ENCODE data around the gene LTB4R.

Gene LTB4R

DNA sequence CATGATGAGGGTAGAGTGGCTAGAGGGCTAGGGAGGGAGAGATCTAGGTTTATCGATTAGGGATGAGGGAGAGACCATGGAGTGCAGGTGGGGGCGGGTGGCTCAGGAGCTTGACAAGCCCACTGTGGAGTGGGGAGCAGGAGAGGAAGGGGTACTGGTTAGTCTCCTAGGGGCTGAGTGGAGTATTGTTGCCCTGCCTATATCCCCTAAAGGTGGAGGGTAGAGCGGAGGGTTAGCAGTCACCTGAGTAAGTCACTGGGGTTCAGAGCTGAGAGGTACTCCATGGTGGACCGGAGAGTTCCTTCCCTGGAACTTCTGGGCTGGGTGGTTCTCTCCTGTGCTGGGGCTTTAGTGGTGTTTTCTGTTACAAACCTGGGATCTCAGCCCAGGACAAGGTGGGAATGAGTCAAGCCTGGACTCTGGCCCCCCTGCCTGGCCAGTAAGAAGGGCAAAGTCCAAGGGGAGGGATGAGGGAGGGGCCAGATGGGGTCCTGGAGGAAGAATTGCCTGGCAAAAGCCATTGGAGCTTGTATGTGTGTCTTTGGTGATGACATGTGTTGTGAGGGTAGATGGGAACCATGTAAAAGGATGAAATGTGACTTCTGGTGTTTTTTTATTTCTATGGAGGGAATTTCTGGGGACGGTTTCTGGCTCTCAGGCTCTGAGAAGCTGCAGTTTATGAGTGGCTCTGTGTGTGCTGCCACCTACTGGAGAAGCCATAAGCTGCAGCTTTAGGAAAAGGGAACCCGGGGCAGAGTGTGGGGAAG lies 3.5 kb upstream of the LTB4R start, which contains the start of gene CIDEB:
Gene CIDEB (minus strand): TSS at position 403 of the 767 bp plus-strand sequence. CDS start 119 bp downstream, at position 284.
- no peak within 1 kb of the TSS for H3K27ac ChIP-seq
- TF ChIP-seq, protein P1, sequence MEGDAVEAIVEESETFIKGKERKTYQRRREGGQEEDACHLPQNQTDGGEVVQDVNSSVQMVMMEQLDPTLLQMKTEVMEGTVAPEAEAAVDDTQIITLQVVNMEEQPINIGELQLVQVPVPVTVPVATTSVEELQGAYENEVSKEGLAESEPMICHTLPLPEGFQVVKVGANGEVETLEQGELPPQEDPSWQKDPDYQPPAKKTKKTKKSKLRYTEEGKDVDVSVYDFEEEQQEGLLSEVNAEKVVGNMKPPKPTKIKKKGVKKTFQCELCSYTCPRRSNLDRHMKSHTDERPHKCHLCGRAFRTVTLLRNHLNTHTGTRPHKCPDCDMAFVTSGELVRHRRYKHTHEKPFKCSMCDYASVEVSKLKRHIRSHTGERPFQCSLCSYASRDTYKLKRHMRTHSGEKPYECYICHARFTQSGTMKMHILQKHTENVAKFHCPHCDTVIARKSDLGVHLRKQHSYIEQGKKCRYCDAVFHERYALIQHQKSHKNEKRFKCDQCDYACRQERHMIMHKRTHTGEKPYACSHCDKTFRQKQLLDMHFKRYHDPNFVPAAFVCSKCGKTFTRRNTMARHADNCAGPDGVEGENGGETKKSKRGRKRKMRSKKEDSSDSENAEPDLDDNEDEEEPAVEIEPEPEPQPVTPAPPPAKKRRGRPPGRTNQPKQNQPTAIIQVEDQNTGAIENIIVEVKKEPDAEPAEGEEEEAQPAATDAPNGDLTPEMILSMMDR (conservative IDR thresholded peaks at IDR 0.05), result peak; percentile 94
- no peak for TF ChIP-seq ZFX (IDR thresholded peaks at IDR 0.05)

DNA sequence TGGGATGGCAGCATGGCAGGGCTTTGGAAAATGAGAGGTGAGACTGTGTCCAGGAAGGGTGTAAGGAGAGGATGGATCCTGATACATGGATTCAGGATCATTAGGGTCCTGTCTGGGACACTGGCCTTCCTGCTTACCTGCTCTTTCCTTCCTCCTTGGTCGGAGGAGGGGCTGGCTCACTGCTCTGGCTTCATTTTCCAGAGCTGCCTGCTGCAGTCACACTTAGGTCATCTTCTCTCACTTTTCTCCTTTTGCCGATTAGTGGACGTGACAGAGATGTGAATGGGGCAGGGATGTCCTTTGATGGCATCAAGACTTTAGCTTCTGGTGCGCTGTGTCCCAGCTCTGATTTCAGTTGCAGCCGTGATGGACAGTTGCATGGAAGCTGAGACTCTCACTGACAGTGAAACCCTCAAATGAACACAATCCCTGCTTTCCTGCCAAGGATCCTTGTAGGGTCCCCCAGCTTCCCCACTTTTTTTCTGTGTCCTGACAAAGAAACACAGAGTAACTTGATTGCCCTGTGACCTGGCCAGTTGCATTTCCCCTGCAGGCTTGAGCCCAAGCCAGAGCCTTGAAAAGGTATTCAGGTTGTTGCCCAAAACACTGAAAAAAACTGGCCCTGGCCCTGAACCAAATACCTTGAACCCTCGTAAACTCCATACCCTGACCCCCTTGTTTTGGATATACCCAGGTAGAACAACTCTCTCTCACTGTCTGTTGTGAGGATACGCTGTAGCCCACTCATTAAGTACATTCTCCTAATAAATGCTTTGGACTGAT lies 2.8 kb upstream of the LTB4R start:
- H3K27ac ChIP-seq, result no peak overlapping the region
- TF ChIP-seq, protein P1 (conservative IDR thresholded peaks at IDR 0.05), result peak; percentile 78
- no peak for TF ChIP-seq ZFX (IDR thresholded peaks at IDR 0.05)

DNA sequence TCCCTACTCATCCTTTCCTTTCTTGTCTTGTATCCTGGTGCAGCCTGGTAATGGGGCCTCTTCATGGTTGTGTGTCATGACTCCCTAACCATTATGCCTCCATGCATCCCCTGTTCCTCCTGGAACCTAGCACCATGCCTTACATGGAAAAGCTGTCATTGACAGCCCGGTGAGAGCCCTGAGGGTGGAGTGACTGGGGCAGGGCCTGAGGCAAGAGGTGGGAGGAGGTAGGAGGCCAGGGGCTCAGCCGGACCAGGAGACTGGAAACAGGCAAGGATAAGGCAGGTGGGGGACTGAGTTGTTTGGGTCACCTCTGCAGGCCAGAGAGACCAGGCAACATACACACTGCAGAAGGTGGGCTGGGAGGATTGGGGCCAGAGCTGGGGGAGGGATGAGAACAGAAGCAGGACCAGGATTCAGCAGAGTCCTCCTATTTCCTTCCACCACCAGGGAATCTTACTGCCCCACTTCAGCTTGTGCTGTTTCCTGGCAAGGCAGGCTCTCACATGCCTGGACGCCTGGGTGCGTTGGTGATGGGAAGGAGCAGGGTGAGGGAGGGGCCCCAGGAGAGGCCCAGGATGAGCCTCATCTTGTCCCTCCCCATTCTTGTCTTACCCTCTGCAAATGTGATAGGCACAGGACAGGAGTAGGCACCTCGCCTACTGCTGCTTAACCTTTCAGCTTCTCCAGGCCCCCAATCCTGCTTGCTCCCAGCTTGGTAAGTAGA lies 1.6 kb upstream of the LTB4R start, which contains the start of gene LTB4R2:
Gene LTB4R2 (plus strand): TSS at position 603 of the 727 bp plus-strand sequence. CDS start 525 bp downstream, outside the sequence.
- peak within 1 kb of the TSS; percentile 76 for H3K27ac ChIP-seq
- TF ChIP-seq ZFX (IDR thresholded peaks at IDR 0.05), result no peak

DNA sequence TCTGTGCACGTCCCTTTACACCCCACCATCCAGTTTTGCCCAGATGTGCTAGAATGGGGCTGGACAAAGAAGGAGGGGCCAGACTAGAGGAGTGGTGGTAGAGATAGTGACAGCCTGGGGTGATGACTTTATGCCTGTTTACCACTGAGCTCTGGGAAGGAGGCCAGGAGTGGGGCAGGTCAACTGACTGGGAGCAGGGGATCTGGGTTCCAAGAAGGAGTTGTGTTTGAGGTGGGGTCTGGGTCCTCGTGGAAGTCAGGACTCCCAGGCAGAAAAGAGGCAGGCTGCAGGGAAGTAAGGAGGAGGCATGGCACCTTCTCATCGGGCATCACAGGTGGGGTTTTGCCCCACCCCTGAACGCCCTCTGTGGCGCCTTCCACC lies 1.0 kb upstream of the LTB4R start:
- H3K27ac ChIP-seq, result peak overlapping the region; percentile 76
- TF ChIP-seq ZFX (IDR thresholded peaks at IDR 0.05), result no peak
- TF ChIP-seq, protein P1 (conservative IDR thresholded peaks at IDR 0.05), result no peak

DNA sequence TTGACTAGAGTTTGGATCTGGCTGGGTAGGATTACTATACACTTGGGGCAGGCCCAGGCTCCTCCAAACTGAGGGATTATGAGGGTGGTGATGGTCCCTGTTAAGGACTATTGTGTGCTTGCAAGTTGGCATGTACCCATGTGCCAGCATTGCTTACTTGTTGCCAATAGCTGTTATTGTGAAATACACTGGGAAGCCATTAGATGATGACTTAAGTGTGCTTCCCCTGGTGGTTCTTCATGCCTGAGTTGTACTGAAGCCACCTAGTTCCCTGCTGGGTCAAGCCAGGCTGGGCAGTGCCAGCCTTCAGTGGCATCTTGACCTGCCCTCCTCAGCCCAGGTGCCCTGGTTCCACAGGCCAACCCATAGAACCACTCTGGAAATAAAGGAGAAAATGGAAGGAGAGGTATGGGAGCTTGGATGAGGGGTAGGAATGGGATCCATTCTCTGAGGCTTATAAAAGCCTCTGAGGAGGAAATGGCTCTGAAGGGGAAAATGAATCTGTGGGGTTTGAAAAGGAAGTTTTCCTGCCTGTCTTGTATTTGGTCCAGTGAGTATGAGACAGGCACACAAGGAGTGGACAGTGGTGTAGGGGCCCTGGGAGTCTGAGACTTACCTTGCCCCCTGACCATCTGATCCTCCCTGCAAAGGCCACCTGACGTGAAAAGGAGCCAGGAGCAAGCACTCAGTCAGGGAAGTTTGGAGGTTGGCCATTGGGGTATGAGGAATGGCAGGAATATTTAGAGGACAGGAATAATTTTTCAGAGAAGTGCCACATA lies 724 bp downstream of the LTB4R start:
- no peak overlapping the region for H3K27ac ChIP-seq
- no peak for TF ChIP-seq ZFX (IDR thresholded peaks at IDR 0.05)
- TF ChIP-seq, protein P1 (conservative IDR thresholded peaks at IDR 0.05), result no peak

DNA sequence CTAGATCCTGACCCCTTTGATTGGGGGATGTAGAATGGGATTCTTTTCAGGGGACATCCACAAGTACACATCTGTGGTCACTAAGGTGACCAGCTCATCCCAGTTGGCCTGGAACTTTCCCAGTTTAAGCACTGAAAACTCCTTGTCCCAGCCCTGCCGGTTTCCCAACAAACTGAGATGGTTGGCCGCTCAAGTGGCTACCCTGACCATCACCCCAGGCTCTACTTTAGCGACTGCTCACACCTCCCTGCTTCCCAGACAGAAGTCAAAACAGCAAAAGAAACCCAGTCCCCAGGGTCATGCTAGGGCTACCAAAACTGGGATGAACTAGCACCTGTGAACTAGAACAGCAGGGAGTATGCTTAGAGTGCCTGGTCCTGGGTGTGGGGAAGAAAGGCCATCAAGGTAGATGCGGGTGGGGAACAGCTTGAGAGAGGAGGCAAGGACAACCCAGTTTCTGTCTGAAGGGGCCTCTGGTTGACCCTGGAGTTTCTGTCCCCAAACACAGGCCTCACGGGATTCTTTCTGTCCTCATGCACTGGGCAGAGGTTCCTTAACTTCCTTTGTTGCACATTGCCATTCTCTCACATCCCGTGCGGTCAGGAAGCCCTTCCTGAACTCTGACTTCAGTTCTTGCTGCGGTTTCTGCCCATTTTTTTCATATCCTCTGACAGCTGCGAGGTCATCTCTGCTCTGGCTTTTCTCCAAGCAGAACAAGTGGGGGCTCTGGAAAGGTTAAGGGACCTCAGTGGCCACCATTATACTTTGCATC lies 1.6 kb downstream of the LTB4R start:
- TF ChIP-seq ZFX (IDR thresholded peaks at IDR 0.05), result no peak
- TF ChIP-seq, protein P1 (conservative IDR thresholded peaks at IDR 0.05), result no peak
- H3K27ac ChIP-seq, result no peak overlapping the region

All from C4-2B (cell line).